Hepatocyte (in vitro differentiated cells): Measurements from ENCODE around the gene NHSL1.

ENCODE experiments used
- CTCF ChIP-seq: fragments of 200-600 bp; sonication (generic); IDR thresholded peaks from 2 replicates; pipeline ENCODE4 v1.5.1; 2016; ENCODE audit warnings: antibody characterized with exemption, mild to moderate bottlenecking; ENCODE audit not compliant: poor library complexity
- EZH2 ChIP-seq: fragments of 200-600 bp; sonication (generic); IDR thresholded peaks from 2 replicates; pipeline ENCODE4 v1.6.1; 2016; ENCODE audit warnings: antibody characterized with exemption, mild to moderate bottlenecking, borderline replicate concordance

- TF ChIP-seq CTCF, result no peak
- no peak for TF ChIP-seq EZH2
Measured at GRCh38 chr6:138377844-138378243, 121.5 kb downstream of the NHSL1 start, which contains the start of gene SMIM28.
